ENCODE data around the gene SAAL1.
"Not testable (repeated sequence)": the region's sequence is repeated elsewhere in the genome, so short reads cannot be mapped to it uniquely, and the experiment has no call there.

SAAL1 gene

GRCh38 chr11:18140145-18140544, 34.3 kb upstream of the SAAL1 start:
- no peak overlapping the region for H3K27ac ChIP-seq
- peaks cover 58% of the 10 kb centered on the region for H3K27me3 ChIP-seq
- TF ChIP-seq, protein P1, sequence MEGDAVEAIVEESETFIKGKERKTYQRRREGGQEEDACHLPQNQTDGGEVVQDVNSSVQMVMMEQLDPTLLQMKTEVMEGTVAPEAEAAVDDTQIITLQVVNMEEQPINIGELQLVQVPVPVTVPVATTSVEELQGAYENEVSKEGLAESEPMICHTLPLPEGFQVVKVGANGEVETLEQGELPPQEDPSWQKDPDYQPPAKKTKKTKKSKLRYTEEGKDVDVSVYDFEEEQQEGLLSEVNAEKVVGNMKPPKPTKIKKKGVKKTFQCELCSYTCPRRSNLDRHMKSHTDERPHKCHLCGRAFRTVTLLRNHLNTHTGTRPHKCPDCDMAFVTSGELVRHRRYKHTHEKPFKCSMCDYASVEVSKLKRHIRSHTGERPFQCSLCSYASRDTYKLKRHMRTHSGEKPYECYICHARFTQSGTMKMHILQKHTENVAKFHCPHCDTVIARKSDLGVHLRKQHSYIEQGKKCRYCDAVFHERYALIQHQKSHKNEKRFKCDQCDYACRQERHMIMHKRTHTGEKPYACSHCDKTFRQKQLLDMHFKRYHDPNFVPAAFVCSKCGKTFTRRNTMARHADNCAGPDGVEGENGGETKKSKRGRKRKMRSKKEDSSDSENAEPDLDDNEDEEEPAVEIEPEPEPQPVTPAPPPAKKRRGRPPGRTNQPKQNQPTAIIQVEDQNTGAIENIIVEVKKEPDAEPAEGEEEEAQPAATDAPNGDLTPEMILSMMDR (IDR thresholded peaks at IDR 0.05), result no peak
- no peak overlapping the region for H3K4me3 ChIP-seq (ENCODE audit: low read depth in 1 of 2, low read length in 1 of 2)
- no peaks in the 10 kb centered on the region for H3K36me3 ChIP-seq
- no peaks in the 10 kb centered on the region for H3K4me1 ChIP-seq (ENCODE audit: control insufficient read depth in 1 of 2, insufficient read depth in 1 of 2, low read depth in 1 of 2, low read length in 1 of 2)
- no peaks in the 10 kb centered on the region for H3K9me3 ChIP-seq

DNA sequence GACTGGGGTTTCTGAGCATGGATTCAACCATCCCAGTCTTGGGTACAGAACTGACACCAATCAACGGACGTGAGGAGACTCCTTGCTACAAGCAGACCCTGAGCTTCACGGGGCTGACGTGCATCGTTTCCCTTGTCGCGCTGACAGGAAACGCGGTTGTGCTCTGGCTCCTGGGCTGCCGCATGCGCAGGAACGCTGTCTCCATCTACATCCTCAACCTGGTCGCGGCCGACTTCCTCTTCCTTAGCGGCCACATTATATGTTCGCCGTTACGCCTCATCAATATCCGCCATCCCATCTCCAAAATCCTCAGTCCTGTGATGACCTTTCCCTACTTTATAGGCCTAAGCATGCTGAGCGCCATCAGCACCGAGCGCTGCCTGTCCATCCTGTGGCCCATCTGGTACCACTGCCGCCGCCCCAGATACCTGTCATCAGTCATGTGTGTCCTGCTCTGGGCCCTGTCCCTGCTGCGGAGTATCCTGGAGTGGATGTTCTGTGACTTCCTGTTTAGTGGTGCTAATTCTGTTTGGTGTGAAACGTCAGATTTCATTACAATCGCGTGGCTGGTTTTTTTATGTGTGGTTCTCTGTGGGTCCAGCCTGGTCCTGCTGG, 31.4 kb upstream of the SAAL1 start:
- Histone ChIP-seq H3K4me1 (ENCODE audit: control insufficient read depth in 1 of 2, insufficient read depth in 1 of 2, low read depth in 1 of 2, low read length in 1 of 2) (no peaks in the 10 kb centered on the region), H3K36me3 (no peaks in the 10 kb centered on the region), H3K4me3 (ENCODE audit: low read depth in 1 of 2, low read length in 1 of 2) (no peak overlapping the region), H3K27me3 (peaks cover 51% of the 10 kb centered on the region), H3K27ac (no peak overlapping the region), H3K9me3 (no peaks in the 10 kb centered on the region)
- TF ChIP-seq, protein P1 (IDR thresholded peaks at IDR 0.05), result no peak

GRCh38 chr11:18135308-18135707, 29.4 kb upstream of the SAAL1 start:
- Histone ChIP-seq H3K36me3 (no peaks in the 10 kb centered on the region), H3K4me3 (ENCODE audit: low read depth in 1 of 2, low read length in 1 of 2) (no peak overlapping the region), H3K4me1 (ENCODE audit: control insufficient read depth in 1 of 2, insufficient read depth in 1 of 2, low read depth in 1 of 2, low read length in 1 of 2) (no peaks in the 10 kb centered on the region), H3K9me3 (no peaks in the 10 kb centered on the region), H3K27me3 (peaks cover 51% of the 10 kb centered on the region), H3K27ac (no peak overlapping the region)
- TF ChIP-seq, protein P1 (IDR thresholded peaks at IDR 0.05), result no peak

GRCh38 chr11:18132341-18132740, 26.5 kb upstream of the SAAL1 start, which contains the start of gene MRGPRX3:
Gene MRGPRX3 (plus strand): TSS chr11:18132571. CDS start chr11:18137203, 4,632 bp downstream.
- no peak within 1 kb of the TSS for H3K27ac ChIP-seq
- peaks cover 39% of the 10 kb centered on the region for H3K27me3 ChIP-seq
- no peaks in the 10 kb centered on the region for H3K36me3 ChIP-seq
- no peaks in the 10 kb centered on the region for H3K4me1 ChIP-seq (ENCODE audit: control insufficient read depth in 1 of 2, insufficient read depth in 1 of 2, low read depth in 1 of 2, low read length in 1 of 2)
- no peaks in the 10 kb centered on the region for H3K9me3 ChIP-seq
- TF ChIP-seq, protein P1 (IDR thresholded peaks at IDR 0.05), result no peak
- no peak within 1 kb of the TSS for H3K4me3 ChIP-seq (ENCODE audit: low read depth in 1 of 2, low read length in 1 of 2)

DNA sequence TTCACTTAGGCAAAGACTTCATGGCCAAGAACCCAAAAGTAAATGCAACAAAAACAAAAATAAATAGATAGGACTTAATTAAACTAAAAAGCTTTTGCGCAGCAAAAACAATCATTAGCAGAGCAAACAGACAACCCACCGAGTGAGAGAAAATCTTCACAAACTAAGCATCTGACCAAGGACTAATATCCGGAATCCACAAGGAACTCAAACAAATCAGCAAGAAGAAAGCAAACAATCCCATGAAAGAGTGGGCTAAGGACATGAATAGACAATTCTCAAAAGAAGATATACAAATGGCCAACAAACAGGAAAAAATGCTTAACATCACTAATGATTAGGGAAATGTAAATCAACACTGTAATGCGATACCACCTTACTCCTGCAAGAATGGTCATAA, 25.2 kb upstream of the SAAL1 start:
- H3K27me3 ChIP-seq, result peaks cover 39% of the 10 kb centered on the region
- H3K4me3 ChIP-seq (ENCODE audit: low read depth in 1 of 2, low read length in 1 of 2); H3K9me3 ChIP-seq; H3K27ac ChIP-seq; H3K4me1 ChIP-seq (ENCODE audit: control insufficient read depth in 1 of 2, insufficient read depth in 1 of 2, low read depth in 1 of 2, low read length in 1 of 2); H3K36me3 ChIP-seq: not testable (repeated sequence)

GRCh38 chr11:18121331-18121828, 15.5 kb upstream of the SAAL1 start:
- H3K4me3 ChIP-seq (ENCODE audit: low read depth in 1 of 2, low read length in 1 of 2); H3K36me3 ChIP-seq; H3K9me3 ChIP-seq; H3K27ac ChIP-seq; H3K4me1 ChIP-seq (ENCODE audit: control insufficient read depth in 1 of 2, insufficient read depth in 1 of 2, low read depth in 1 of 2, low read length in 1 of 2): not testable (repeated sequence)
- peaks cover 14% of the 10 kb centered on the region for H3K27me3 ChIP-seq
